ENCODE results near the gene RPP30.
"Not testable (repeated sequence)": the region's sequence is repeated elsewhere in the genome, so short reads cannot be mapped to it uniquely, and the experiment has no call there.

Gene RPP30

DNA sequence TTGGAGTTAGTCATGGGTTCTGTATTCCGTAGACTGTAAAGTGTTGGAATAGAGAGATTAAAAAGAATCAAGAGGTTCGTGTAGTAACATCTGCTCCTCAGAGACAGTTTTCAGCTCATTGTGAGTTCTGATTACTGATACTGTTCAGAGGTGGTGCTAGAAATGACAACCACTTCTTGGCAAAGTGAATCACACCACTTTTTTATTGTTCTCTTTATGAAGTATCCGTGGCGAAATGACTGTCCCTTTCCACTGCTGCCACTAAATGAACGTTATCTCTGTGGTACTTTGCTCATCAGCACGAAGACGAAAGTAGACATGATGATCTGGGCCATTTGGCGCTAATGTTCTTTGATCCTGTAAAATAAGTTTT lies 860 bp downstream of the RPP30 start:
- no peak for DNase-seq

DNA sequence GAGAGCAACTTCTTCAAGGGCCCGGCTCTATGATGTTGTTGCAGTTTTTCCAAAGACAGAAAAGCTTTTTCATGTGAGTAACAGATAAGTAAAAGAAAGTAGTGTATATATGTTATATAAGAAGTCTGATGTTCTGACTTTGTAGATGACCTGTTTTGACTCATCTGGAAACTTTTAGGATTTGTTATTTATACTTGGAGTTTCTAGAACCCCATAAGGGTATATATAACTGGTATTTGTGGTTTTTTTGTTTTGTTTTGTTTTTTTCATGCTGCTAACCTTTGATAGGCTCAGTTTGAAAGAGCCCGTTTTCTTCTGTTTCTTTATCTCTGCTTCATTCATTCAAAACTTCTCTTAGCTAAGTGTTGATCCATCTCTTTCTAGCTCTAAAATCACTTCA lies 7.3 kb downstream of the RPP30 start:
- no peak for DNase-seq

DNA sequence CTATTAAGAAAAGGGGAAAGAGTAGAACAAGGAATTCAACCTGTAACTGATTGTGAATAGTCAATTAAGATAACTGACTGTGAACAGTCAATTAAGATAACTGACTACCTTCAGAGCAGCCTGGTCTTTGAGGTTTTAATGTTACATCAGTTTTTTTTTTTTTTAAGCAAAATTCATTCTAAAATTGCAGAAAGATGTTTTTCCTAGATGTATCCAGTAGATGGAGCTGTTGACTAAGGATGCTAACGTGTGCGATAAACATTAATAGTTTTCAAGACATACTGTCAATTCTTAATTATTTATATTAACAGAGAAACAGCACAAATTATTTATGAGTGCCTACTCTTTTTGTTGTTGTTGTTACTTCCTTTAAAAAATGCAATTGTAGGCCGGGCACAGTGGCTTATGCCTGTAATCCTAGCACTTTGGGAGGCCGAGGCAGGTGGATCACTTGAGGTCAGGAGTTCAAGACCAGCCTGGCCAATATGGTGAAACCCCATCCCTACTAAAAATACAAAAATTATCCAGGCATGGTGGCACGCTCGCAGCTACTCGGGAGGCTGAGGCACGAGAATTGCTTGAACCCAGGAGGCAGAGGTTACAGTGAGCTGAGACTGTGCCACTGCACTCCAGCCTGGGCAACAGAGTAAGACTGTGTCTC lies 8.4 kb downstream of the RPP30 start:
- DNase-seq = peak; percentile 26

DNA sequence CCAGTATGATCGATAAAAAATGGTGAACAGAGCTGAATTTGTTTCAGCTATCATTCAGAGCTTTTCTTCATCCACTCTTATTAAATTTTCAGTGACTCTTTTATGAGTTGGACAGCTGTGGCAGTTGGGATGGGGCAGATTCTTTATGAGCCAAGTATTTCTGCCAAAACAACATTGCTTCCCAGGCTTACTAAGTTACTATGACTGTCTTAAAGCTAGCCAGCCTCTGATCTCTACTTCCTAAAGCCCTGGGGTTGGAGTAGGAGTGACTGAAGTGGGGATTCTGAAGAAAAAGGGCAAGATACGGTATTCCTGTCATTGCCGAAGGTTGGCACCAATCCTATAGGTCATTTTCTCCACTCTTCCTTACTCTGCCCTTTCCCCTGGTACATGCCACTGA lies 12.7 kb downstream of the RPP30 start:
- no peak for DNase-seq

DNA sequence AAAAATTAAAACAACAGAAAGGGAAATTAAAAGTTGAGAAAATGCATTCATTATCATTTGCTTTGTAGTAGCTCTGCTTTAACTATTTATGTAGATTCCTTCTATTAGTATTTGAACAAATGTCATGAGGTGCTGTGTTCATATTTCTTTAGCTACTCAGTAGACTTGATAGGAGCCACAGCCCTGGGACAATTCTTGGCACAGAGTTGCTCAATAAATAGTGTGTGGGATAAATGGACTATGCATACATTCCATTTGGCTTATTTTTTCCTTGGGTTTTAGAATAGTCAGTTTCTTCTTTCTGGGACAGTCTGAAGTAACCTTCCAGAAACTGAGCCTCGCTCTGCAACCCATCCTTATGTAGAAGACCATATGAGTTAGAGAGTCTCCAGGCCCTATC lies 13.4 kb downstream of the RPP30 start:
- no peak for DNase-seq

DNA sequence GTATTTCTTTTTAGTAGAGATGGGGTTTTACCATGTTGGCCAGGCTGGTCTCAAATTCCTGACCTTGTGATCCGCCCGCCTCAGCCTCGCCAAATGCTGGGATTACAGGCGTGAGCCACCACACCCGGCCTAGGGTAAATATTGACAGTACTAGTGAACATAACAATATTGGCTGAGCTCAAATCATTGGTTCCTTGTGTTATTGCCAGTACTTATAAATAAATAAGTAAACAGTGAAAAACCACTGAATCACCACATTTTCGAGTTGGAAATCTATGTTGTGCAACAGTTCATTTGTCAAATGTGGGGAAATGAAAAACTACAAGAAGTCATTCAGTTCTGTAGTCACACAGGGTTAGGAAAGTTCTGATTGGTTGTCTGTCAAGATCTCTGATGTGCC lies 15.8 kb downstream of the RPP30 start:
- no peak for DNase-seq

DNA sequence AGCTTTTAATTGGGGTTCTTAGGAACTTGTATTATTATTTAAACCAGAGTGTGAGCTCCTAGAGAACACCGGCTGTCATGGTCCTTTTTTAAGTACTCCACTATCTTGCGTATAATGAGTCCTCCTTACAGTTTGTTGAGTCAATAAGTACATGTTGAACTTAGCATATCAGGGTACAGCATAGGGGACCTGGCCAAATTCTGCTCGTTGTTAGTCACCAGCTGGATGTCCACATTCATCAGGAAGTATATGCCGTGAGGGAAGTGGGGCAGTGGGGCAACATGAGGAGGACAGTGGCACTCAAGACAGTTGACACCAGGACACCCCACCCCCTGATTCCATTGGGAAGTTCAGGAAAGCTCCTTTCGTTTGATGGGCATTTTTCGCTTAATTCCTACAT lies 16.6 kb downstream of the RPP30 start:
- DNase-seq = no peak

DNA sequence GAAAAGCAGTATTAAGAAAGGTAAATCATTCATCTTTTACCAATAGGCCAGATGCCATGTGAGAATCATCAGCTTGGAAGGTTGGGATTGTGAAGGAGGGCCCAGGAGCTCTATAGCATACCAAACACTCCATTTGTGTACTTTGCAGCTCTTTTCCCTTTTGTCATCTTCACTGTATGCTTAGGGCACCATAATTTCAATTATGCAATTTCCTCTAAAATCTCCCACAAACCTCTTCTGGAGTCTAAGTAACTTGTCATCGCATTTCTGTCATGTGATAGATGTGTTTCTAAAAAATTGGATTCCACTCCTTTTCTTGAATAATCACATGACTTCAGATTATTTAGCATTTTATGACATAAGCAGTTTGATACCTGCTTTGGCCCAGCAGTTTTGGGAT lies 17.9 kb downstream of the RPP30 start:
- DNase-seq = no peak

DNA sequence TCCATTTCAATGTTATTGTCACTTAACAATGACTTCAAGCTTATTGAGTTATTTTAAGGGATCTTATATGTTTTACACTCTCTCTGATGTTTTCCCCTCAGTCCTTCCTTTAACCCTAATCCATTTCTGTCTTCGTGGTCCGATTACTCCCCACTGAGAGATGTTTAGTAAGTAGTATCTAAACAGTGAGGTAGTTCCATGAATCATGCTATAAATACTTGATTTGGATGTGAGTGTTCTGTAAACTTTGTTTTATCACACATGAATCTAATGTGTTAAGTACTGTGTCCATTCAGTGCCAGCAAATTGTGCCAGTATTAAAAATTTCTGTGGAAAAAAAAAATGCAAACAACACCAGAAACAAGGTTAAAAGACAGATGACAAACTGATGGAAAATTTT lies 18.6 kb downstream of the RPP30 start:
- no peak for DNase-seq

DNA sequence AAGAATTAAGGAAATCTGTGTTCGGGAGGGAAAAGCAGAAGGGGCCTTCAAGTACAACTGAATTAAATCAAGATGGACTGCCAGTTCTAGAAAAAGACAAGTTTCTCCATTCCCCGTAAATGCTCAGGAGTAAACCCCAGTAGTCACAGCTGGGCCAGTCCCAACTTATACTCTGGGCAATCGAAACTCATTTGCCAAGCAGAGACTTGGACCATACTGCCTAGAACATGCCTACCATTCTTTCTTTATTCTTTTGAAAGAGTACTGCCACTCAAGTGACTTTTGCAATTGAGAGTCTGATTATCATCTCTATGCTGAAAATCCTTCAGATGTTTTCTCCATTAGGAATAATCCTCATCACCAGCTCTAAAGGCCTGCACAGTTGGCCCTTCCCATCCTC lies 21.4 kb downstream of the RPP30 start:
- DNase-seq = no peak

DNA sequence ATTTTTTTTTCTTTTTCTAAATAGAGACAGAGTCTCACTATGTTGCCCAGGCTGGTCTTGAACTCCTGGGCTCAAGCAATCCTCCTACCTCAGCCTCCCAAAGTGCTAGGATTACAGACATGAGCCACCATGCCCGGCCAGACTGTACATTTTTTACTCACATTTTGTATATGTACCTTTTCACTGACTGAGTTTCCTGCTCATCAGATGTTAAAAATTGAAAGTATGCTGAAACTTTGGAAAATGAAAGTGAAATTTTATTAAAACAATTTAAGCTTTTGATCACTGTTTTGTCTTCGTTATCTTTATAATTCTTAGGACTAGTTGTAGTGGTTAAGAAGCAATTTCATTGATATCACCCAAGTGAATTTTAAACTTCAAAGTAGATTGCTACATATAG lies 25.1 kb downstream of the RPP30 start:
- not testable (repeated sequence) for DNase-seq

DNA sequence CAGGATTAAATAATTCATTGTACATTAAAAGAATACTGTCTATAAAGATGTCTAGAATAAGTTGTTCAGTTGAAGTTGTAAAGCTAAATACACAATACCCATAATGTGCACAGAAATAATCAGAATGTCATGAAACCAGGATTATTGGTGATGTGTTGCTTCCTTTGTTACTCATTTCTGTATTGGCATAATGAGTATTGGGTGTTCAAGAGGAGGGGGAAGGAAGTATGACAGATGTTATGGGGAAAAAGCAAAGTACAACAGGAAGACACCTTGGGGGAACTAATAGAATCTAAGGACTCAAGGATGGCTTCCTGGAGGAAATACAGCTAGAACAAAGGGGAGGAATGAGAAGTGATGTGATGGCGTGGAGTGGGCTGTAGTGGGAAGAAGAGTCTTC lies 34.2 kb downstream of the RPP30 start:
- no peak for DNase-seq

DNA sequence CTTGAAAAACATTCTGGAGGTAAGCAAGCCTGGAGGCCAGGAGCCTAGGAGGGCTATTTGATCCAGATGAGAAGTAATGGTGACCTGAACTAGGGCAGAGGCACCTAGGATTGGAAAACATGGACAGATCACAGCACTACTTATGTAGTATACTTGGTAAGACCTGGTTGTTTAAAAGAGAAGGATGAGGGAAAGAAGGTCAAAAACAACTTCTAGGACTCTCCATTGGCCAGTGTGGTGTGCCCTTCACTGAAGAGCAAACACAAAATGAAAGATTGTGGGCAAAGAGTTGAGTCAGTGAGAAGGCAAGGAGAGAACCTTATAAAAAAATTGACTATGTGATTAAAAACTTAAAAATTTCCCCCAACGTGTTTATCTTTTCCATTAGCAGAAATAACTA lies 34.8 kb downstream of the RPP30 start:
- no peak for DNase-seq

DNA sequence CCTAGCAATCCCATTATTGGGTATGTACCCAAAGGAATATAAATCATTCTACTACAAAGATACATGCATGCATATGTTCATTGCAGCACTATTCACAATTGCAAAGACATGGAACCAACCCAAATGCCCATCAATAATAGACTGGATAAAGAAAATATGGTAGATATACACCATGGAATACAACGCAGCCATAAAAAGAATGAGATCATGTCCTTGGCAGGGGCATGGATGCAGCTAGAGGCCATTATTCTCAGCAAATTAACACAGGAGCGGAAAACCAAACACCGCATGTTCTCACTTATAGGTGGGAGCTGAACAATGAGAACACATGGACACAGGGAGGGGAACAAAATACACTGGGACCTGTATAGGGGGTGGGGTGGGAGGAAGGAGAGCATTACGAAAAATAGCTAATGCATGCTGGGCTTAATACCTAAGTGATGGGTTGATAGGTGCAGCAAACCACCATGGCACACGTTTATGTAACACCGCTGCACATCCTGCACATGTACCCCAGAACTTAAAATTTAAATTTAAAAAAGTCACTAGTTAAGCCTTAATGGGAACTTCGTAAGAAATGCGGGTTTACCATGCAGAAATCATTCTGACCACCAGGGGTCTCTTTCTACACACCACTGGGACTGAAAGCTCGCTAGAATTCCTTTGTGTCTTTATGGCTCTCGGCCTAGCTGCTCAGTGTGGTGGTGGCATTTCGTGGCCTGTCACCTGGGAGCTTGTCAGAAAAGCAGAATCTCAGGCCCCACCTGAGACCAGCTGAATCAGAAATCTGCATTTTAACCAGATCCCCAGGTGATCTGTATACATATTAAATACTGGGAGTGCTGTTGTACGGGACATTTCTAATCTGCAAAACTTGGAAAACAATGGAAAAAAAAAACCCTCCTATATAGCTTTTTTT lies 39.6 kb downstream of the RPP30 start:
- peak; percentile 76 for DNase-seq

DNA sequence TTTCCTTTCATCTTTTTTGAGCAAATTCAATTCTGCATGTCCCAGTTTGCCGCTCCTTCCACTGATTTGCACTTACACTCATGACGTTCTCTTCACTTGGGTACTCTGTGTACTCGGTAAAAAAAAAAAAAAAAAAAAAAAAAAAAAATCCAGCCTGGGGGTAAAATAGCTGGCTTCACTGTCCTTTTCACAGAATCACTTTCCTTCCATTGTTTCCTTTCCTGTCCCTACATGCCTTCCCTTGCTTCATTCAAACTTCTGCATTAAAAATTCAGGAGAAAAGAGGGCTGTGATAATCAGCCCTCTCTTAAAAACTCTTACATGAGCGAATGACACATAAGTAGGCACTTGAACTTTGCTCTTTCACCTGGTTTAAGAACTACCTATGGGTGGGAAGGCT lies 40.4 kb downstream of the RPP30 start:
- no peak for DNase-seq

DNA sequence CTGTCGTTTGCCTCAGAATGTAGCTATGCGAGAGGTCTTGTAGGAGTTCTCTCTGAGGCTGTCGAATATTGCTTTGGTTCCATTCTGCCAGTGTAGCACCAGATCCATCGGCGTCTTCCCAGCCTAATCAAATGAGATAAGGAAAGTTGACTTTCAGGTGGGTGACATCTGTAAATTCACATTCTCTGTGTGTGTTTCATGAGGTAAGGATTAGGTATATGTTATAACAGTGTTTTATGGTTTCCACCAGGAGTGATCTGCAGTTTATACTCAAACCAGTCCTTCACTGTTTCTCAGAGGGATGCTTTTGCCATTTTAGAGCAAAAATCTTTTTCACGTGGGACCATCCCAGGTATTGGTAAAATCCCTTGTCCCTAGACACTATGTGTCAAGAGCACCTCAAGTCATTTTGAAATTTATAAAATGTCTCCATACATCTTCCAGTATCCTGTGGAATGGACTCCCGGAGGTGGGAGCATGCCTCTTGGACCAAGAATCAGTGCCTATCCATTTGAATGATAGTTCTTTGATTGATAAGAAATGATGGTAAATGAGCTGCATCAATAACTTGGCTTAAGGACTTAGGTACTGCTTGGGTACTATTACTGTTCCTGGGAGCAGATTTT lies 41.2 kb downstream of the RPP30 start:
- no peak for DNase-seq

DNA sequence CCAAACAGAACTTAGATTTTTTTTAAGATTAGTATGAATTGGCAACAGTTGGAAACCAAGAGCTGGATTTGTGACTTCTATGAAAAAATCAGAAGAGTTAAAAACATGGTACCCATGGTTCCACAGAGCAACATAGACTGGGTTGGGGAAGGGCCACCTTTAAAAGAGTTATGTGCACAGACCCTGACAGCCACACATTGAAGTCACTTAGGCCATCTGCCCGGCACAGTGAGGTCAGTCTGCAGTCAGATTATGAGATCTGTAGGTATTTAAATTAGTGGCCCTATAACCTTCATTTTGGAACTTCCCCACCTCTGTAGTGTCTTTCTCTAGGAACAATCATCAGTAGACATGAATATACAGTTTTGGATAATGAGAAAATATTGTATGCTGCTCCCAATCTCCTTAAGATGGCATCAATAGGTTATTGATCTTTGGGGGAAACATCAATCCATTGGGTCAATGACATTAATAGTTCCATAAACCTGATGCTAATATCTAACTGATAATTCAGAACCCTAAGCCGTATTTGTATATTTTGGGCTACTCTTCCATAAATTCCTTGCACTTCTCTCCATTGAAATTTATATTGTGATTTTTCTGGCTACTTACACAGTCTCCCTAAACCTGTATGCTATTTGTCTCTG lies 42.1 kb downstream of the RPP30 start:
- DNase-seq = no peak

DNA sequence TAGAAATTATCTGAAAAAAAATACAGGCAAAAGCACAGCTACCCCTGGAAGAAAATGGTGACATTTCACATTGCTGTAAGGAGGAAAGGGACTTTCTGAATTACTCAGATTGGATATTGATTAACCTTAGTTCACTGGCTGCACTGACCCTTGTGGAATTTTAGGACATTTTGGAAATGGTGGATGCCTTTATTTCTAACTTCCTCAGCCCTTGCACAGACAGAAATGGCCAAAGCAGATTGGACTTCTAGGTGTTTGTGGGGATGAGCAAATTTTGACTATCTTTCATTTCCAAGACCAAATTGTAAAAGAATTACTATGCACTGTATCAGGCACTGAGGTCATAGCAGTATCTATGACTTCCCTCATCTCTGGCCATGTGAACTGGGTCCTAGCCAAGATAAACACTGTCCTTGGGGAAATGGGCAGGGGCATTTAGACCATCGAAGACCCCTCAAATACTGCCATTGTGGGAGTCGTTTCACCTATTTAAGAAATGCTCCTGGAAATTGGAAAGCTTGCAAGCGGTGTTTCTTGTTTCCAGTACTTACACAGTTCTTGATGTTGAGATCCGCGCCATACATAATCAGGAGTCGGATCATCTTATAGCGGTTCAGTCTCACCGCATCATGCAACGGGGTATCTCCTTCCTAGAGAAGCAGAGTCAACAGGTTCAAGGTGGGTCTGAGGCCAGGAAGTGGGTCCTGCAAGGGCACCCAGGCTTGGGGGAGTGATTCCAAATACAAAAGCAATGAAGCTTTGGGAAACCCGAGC lies 43.4 kb downstream of the RPP30 start:
- DNase-seq = no peak

DNA sequence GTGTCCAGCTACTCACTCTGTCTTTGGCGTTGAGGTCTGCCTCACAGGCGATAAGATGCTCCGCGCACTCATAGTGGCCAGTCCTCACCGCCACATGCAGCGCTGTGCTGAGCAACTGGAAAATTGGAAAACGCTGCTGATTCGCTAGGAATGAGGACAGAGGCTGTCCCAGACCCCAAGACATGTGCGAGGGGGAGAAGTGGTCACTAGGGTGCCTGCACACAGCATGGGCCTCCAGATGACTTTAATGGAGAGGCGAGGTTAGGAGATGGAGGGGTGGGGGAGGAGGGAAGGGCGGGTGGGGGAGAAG lies 43.9 kb downstream of the RPP30 start:
- DNase-seq = peak; percentile 24

DNA sequence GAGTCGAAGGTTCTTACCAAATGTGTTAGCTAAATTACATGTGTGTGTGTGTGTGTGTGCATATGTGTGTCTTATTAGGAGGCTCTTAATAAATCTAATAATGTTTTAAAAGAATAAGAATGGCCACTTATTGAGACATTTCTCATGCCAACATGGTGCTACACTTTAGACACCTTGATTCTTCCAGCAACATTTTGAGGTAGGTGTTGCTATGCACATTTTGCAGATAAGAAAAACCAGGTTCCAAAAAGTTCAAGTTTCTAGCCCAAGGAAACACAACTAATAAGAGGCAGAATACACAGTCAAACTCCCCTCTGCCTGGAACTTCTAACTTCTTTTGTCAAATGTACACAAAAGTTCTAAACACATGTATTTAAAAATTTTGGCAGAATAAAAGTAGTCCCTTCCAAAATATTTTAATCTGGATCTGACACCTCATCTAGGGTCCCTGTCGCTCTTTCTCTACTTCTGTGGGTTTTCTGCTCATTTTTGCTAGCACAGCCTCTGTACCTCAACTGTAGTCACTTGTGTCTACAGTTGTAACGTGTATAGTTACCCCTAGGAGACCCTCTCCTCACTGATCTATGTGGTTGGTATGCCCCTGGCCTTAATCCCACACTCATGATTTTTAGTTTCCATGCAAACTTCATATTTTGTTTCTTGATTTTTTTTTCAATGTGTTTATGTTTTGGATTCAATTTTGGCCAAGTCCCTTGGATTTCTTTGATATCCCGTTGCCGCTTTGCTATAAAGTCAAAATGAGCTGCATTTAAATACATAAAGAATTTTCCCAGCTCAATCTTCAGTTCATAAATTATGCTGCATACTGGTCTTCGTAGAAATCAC lies 44.8 kb downstream of the RPP30 start:
- no peak for DNase-seq

DNA sequence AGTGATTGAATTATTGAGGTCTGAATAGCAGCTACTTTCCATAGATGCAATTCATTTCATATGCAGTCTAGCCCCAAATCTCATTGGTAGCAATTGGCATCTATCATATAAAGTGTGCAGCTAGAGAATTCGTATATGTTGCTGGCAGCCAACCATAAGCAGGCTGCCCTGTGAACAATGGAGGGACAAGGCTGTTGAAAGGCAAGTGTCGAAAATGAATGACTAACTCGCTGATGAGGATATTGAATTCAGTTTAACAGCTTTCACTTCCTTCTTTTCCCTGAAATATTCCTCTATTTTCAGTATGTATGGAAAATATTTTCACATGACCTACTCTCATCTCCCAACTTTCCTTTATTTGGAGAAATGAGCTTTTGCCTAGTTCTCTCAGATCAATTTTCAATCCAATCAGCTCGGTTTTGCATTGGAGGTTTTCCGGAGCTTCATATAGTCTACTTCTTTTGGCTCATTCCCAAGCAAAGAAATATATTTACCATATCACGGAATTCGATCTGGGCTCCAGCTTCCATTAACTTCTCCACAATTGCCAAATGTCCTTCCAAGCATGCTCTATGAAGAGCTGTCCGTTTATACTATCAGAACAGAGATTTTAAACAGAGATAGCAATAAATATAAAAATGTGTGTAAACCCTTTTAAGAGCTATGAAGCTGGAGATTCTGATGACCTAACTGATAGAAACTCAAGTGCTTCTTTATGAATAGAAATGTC lies 45.6 kb downstream of the RPP30 start:
- no peak for DNase-seq

Measured in retina (tissue), 1 donor.